HL-60/S4 treated with phorbol 12-myristate 13-acetate at 8.2 ng/mL for 4 days and 3 days (cell line): Measurements from ENCODE around the gene UNC119.
"Not testable (repeated sequence)": the region's sequence is repeated elsewhere in the genome, so short reads cannot be mapped to it uniquely, and the experiment has no call there.

Experiments used
- in situ Hi-C: fragments of 300-500 bp; cut with MboI; formaldehyde crosslinking; loops from 2 replicates; pipeline ENCODE4 v1.15.0; 2022; ENCODE audit warnings: low sequenced_read_pairs

The UNC119 gene

DNA sequence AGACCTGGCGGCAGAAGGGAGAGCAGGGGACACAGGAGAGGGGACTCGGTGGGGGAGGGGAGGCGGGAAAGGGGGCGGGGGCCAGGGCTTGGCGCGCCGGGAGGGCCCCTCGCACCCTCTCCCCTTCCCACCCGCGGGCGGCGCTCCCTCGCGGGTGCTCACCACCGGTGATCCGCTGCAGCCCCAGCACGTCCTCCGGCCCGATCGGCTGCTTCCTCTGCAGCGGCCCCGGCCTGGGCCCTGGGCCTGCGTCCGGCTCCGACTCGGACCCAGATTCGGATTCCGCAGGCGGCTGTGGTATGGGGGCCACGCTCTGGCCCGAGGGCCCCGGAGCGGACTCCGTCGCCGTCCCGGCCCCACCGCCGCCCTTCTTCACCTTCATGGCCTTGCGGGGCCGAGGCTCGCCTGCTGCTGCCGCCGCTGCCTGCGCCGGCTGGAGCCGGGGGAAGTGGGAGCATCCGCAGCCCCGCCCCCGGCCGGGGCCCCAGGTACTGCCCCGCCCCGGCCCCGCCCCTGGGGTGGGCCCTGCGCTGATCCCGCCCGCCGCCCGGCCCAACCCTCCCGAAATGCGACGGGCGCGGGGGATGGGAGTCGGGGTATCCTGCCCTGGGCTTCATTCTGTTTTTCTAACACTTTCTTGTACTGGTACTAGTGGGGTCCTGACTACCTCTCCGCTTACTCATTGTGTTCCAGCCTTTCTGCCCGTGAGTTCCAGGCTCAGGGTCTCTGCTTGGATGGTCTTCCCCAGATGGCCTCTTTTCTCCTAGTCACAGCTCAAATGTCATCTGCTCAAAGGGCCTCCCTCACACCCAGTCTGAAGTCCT, at the start of gene UNC119:
Gene UNC119 (minus strand): TSS at position 449 of the 824 bp plus-strand sequence. CDS start 67 bp downstream, at position 382.
- in situ Hi-C loops, result no loop called here

DNA sequence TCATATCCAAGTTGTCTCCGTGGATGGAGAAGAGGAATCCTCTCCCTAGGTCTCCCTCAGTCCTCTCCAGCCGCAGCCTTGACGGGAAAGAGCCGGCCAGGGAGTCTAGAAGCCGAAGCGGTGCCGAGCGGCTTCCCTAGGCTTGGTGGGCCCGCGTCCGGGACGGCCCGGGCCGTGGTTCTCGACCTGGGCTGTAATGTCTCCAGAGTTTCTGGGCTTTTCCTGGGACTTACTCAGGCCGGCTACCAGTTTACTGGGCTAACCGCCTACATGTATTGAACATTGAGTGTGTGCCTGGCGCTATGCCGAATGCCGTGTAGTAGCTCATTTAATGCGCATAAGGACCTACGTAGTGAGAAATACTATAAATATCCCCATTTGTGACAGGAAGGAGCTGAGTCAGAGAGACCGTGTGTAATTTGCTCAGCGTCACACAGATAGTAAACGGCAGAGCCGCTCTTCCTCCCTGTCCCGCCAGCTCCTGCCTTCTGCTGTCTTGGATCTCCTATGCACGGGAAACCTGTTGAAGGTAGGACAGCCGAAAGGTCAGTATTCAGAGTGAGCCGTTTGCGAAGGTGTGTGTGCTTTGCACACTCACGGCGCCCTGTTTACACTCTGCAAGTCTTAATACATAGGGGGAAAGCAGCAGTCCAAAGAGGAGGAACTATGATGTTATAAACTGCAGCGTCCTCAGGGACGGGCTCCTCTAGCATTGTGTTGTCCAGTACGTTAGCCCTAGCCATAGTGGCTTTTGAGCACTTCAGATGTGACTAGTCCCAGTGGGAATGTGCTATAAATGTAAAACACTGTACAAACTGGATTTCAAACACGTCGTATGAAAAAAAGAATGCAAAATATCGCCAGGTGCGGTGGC, 47.1 kb upstream of the UNC119 start:
- in situ Hi-C loops, result no loop called here

GRCh38 chr17:28598799-28599310, 46.4 kb upstream of the UNC119 start, which contains the start of gene SPAG5:
Gene SPAG5 (minus strand): TSS chr17:28599025. CDS start chr17:28598946, 79 bp downstream.
- in situ Hi-C loops, result no loop called here

GRCh38 chr17:28598389-28598788, 46.0 kb upstream of the UNC119 start:
- in situ Hi-C loops, result no loop called here

DNA sequence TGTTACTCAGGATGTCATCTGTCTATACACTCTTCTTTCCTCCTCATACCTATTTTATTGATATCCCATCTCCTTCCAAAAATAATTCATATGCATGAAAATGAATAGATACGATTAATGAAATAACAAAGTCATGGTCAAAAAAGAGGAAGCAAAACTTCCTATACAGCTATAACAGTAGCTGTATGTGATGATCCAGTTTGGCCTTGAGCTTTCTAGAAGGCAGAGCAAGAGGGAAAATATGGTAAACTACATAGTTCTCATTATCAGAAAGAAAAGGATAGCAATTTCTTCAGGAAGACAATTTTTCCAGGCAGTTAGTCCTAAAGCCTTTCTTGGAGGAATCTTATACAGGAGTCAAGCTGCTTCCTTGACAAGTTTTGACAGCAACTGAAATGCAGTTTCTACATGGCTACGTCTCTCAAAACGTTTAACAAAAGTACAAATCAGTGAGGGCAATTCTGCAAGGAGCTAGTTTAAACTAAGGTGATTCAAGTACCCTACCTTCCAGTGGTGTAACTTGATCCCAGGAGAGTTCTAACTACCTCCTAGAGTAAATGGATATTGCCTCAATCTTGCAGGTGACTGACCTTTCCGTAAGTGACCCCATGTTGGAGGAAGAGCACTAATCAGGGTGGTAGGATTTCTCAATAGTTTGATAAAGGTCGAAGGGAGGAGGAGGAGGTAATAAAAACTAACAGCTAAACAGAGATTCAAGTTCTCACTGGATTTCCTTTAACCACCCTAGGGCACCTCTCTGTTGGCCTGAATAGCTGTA, 45.4 kb upstream of the UNC119 start:
- in situ Hi-C loops, result no loop called here

- in situ Hi-C loops, result no loop called here
Measured at GRCh38 chr17:28592260-28592659, 39.8 kb upstream of the UNC119 start.

GRCh38 chr17:28585851-28586250, 33.4 kb upstream of the UNC119 start:
- in situ Hi-C loops, result no loop called here

DNA sequence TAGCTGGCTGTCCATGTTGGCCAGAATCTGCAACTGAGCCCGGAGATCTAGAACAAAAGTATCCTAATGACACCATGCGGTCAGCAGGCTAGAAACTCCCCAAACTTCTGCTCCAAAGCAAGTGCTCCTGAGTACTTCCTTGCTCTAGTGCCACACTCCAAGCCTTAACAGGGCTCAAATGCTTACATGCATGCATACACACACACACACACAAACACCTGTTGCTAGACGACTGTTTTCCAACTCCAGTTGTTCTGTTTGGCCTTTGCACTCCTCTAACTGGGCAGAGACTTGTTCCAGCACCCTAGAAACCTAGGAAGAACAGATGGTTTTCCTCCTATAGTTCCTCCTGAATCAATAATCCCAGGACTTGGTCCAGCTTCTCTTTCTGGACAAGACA, 32.0 kb upstream of the UNC119 start:
- in situ Hi-C loops, result no loop called here

- in situ Hi-C loops, result no loop called here
Measured at GRCh38 chr17:28582513-28582912, 30.1 kb upstream of the UNC119 start.

DNA sequence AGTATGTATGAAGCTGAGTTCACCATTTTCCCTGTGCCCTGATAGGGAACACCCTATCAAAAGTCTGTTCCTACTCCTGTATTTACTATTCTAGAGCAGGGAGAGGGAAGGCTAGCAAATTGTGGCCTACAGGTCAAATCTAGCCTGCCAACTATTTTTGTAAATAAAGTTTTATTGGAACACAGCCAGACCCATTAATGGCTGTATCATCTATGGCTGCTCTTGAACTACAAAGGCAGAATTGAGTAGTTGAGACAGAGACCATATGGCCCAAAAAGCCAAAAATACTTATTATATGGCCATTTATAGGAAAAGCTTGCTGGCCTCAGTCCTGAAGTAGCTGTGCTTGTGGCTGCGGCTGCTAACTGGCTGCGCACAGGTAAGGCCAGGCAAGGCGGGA, 28.5 kb upstream of the UNC119 start:
- in situ Hi-C loops, result no loop called here

DNA sequence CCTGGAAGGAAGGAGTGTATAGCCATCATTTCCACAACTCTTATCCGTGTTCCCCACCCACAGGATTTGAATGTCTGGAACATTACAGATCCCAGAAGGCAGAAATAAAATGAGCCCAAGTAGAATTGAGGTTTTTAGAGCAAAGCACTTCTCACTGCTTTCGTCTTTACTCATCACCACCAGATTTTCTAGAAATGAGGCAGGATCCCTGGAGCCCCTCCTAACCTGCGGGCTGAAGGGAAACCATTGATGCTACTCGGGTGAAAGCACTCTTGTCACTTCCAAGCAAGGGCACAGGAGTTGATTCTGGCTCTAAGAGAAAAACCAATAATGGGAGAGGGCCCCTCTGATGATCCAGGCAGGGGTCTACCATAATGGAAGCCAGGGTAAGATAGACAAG, 27.1 kb upstream of the UNC119 start:
- in situ Hi-C loops, result no loop called here

DNA sequence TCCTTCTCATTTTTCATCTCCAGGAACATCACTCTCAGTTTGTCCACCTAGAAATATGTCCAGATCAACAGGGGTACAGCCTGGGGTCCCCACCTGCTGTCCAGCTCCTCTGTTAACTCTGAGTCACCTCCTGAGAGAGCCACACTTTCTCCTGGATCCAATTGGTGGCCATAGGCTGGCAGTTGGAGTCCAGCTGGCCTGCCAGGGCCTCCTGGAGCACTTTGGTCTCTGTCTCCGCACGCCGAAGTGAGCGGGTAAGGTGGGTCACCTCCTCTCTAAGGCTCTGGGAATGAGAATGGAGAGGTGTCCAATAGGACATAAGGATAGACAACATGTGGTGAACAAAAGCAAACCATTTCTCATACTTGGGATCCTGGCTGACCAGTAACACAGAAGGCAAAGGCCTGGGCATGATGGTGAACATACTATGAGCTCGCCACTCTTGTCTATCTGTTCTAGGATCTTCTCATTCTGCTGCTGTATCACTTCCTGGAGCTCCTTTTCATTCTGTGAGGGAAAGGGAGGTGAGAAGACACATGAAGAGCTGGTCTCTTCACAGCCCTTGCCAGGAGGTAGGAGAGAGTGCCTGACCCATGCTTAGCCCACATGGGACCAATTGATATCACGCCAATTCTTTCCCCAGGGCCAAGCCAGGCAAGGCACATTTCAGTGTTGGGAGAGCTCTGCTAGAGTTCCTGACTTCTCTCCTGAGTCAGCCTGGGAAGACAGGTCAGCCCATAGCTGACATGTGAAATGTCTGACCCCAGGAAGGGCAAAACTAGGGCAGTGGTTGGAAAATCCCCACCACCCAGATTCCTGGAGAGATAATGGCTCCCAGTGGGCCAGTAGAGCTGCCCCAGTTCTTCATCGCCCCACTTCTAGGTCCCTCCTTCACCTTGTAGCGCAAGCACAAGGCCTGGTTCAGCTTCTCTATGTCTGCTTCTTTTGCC, 26.1 kb upstream of the UNC119 start:
- in situ Hi-C loops, result no loop called here

DNA sequence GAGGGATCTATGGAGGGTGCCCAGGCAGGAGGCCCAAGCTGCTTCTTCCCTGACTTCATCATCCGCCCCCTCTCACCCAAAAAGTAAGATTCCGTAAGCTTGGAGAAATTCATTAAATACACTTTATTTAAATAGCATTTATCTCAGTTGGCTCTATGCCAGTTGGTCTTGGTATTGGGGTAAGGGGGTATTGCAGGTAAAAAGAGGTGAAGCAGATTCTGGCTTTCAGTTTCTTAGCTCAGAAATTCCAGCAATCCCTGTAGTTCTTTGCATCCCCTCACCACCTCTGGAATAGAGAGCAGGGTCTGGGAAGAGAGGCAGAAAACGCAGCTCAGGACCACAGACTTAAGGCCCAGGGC, 25.0 kb upstream of the UNC119 start:
- in situ Hi-C loops, result no loop called here

DNA sequence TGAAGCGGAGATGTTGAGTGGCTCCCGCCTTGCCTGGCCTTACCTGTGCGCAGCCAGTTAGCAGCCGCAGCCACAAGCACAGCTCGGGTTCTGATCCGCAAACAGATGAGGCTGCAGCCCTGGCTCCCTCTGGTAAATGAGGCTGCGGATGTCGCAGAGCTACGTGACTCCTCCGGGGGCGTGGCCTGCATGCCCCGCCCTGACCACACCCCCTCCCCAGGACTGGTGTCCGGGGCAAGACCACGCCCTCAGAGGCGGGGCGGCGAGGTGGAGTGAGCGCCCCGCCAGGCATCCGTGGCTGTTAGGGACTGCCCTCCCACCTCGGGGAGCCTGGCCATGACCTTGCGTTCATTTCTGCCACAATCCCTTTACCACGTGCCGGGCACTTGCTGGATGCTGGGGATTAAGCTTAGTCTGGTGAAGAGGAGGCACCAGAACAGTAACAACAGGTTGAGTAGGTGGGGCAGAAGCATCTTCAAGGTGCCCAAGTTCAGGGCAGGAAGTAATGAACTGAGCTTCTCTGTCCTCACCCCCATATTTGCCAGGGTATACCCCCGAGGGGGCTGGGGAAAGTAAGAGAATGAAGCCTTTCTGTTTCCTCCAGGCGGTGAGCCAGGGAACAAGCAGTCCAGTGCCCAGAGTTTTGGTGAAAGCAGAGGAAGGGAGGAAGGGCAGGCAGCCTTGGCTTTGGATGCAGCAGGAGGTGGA, 24.5 kb upstream of the UNC119 start, which contains the start of gene ALDOC:
Gene ALDOC (minus strand): TSS at position 138 of the 708 bp plus-strand sequence. CDS start 1,363 bp downstream, outside the sequence.
- in situ Hi-C loops, result no loop called here

- in situ Hi-C loops, result not testable (repeated sequence)
Measured at GRCh38 chr17:28576016-28576415, 23.6 kb upstream of the UNC119 start.

DNA sequence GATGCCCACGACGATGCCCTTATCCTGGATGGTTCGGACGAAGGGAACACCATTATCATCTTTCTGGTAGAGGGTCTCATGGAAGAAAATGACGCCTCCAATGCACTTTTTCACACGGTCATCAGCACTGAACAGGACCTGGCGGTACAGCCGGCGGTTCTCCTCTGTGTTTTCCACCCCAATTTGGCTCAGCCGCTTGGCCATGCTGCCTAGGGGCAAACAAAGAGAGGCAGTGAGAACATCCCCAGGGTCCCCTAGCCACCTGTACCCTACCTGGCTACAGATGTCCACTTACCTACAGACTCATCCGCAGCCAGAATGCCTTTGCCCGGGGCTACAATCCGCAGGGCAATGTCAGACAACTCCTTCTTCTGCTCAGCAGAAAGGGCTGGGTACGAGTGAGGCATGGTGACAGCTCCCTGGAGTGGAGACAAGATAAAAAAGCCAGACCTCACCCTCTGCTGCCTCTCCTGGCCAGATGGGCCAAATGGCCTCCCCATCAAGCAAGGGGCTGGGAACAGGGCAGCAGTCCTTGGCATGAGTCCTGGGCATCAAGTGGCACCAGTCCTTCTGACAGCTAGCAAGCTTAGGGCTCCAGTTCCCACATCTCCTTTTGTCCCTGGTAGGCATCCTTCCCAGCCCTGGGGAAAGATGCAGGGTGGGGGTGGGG, 22.8 kb upstream of the UNC119 start:
- in situ Hi-C loops, result no loop called here

GRCh38 chr17:28574526-28574925, 22.1 kb upstream of the UNC119 start:
- in situ Hi-C loops, result no loop called here

- in situ Hi-C loops, result no loop called here
Measured at GRCh38 chr17:28573966-28574480, 21.6 kb upstream of the UNC119 start.
